Memory B cell (primary cell): ENCODE data around the gene EYA4.

Experiments
- ATAC-seq: fragments of 150-1000 bp; cut with Tn5 transposase; 2 replicates; pipeline ENCODE4 v1.10.0; 2021; ENCODE audit warnings: low read depth, mild to moderate bottlenecking, moderate library complexity
- DNase-seq, 2 donors: peaks; one replicate each; pipeline ENCODE4 v3.0.0; 2022; ENCODE audit warnings: low spot score in 2 of 2
- H3K27ac Mint-ChIP-seq: one replicate; pipeline ENCODE4 v1.8.0; 2022; ENCODE audit warnings: mild to moderate bottlenecking, moderate library complexity, mixed read lengths
- H3K27me3 Mint-ChIP-seq: one replicate; pipeline ENCODE4 v1.8.0; 2022; ENCODE audit warnings: mixed read lengths
- H3K36me3 Mint-ChIP-seq: one replicate; pipeline ENCODE4 v1.8.0; 2022; ENCODE audit warnings: mild to moderate bottlenecking, mixed read lengths
- H3K4me1 Mint-ChIP-seq: one replicate; pipeline ENCODE4 v1.8.0; 2022; ENCODE audit warnings: mixed read lengths
- H3K4me3 Mint-ChIP-seq: one replicate; pipeline ENCODE4 v1.8.0; 2022; ENCODE audit warnings: mild to moderate bottlenecking, moderate library complexity, mixed read lengths
- H3K9me3 Mint-ChIP-seq: one replicate; pipeline ENCODE4 v1.8.0; 2022; ENCODE audit warnings: mixed read lengths

Gene EYA4

GRCh38 chr6:133326584-133326983 lies 85.4 kb downstream of the EYA4 start:
- ATAC-seq, result no peak
- no peak overlapping the region for H3K4me3 Mint-ChIP-seq
- H3K9me3 Mint-ChIP-seq, result peaks cover 2% of the 10 kb centered on the region
- H3K4me1 Mint-ChIP-seq, result no peaks in the 10 kb centered on the region
- peaks cover 4% of the 10 kb centered on the region for H3K27me3 Mint-ChIP-seq
- no peak overlapping the region for H3K27ac Mint-ChIP-seq
- DNase-seq, result no peak
- no peaks in the 10 kb centered on the region for H3K36me3 Mint-ChIP-seq

GRCh38 chr6:133333852-133334251 lies 92.7 kb downstream of the EYA4 start:
- Mint-ChIP-seq H3K27me3 (peaks cover 2% of the 10 kb centered on the region), H3K36me3 (no peaks in the 10 kb centered on the region), H3K4me3 (no peak overlapping the region), H3K9me3 (peaks cover 2% of the 10 kb centered on the region), H3K4me1 (no peaks in the 10 kb centered on the region), H3K27ac (no peak overlapping the region)
- DNase-seq, result no peak
- ATAC-seq, result no peak

DNA sequence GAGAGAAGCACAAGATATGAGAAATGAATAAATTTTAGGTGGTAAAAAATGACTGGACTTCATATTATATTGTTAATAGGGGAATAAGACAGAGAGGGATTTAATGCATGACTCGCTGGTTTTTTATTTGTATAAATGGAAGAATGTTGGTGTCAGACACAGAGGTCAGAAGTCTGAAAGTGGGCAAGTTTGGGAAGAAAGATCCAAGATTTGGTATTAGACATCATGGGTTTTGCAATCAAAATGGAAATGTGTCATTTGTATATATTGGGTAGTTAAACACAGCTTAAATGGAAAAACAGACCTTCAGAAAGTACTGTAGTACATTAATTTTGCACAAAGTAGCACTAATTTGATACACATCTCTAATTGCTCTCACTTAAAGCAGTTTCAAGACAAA lies 96.2 kb downstream of the EYA4 start:
- Mint-ChIP-seq H3K4me3 (no peak overlapping the region), H3K27me3 (no peaks in the 10 kb centered on the region), H3K36me3 (no peaks in the 10 kb centered on the region), H3K27ac (no peak overlapping the region), H3K4me1 (no peaks in the 10 kb centered on the region), H3K9me3 (no peaks in the 10 kb centered on the region)
- ATAC-seq (no peak), DNase-seq (no peak)

GRCh38 chr6:133339543-133340384 lies 98.6 kb downstream of the EYA4 start:
- Mint-ChIP-seq H3K36me3 (no peaks in the 10 kb centered on the region), H3K9me3 (no peaks in the 10 kb centered on the region), H3K4me1 (no peaks in the 10 kb centered on the region), H3K27me3 (no peaks in the 10 kb centered on the region), H3K27ac (no peak overlapping the region), H3K4me3 (no peak overlapping the region)
- DNase-seq, result no peak
- ATAC-seq, result no peak

DNA sequence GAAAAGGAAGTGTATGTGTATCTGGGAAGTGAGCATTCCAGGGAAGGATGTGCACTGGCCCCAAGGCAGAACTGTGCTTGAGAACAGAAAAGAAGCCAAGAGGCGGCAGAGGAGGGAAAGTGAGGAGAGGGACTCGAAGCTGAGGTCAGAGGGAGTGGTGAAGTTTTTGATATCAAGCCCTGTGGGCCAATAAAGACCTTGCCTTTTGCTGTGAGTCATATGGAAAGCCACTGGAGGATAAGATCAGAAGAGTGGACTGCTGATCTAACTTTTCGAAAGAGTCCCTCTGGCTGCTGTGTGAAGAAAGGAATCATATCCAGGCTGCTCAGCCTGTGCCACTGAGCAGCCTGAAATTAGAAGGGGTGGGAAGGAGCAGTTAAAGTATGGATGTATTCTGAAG lies 99.4 kb downstream of the EYA4 start:
- Mint-ChIP-seq H3K4me1 (no peaks in the 10 kb centered on the region), H3K27ac (no peak overlapping the region), H3K4me3 (no peak overlapping the region), H3K9me3 (no peaks in the 10 kb centered on the region), H3K36me3 (no peaks in the 10 kb centered on the region), H3K27me3 (no peaks in the 10 kb centered on the region)
- ATAC-seq, result no peak
- DNase-seq, result no peak

DNA sequence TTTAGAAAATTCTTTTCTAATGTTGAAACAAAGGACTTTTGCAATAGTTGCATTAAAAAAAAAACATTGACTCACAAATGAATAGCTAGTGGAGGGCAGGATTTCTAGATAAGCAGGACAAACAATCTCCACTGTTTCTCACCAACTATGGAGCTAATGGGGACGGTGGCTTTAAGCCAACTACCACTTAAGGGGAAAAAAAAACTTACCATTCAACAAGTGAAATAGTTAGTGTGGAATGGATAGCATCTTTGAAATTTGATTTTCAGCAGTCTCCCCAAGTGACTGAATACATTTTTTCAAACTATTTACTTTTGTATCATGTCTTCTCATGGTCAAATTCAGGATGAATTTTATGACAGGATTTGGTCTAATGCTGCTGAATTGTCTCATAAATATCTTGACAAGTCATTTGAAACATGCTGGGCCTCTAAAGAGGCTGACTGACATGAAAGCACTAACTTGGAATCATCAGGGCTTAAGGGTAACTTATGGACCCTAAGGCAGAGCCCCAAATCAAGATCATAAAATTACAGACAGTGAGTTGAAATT lies 100.5 kb downstream of the EYA4 start:
- no peak for DNase-seq
- no peaks in the 10 kb centered on the region for H3K36me3 Mint-ChIP-seq
- H3K27ac Mint-ChIP-seq, result no peak overlapping the region
- no peak overlapping the region for H3K4me3 Mint-ChIP-seq
- H3K4me1 Mint-ChIP-seq, result no peaks in the 10 kb centered on the region
- H3K27me3 Mint-ChIP-seq, result no peaks in the 10 kb centered on the region
- no peak for ATAC-seq
- no peaks in the 10 kb centered on the region for H3K9me3 Mint-ChIP-seq

DNA sequence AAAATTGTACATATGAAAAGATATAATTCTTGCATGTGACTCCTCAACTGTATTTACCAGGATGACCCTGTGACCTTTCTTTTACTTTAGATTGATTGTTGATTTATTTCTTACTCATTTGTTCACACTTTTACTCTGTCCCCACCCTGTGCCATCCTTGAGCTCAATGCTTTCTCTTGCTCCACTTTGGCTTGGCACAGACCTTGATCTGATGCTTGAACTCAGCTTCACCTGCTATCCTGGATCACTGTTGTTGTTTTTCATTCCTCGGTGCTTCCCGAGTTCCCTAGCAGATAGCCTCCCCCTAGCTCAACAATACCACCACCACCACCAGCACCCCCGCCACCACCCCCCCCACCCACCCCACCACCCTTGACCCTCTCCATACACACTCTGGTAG lies 102.1 kb downstream of the EYA4 start:
- no peaks in the 10 kb centered on the region for H3K9me3 Mint-ChIP-seq
- H3K4me3 Mint-ChIP-seq, result no peak overlapping the region
- no peaks in the 10 kb centered on the region for H3K36me3 Mint-ChIP-seq
- H3K4me1 Mint-ChIP-seq, result no peaks in the 10 kb centered on the region
- no peaks in the 10 kb centered on the region for H3K27me3 Mint-ChIP-seq
- no peak for ATAC-seq
- DNase-seq, result no peak
- H3K27ac Mint-ChIP-seq, result no peak overlapping the region

DNA sequence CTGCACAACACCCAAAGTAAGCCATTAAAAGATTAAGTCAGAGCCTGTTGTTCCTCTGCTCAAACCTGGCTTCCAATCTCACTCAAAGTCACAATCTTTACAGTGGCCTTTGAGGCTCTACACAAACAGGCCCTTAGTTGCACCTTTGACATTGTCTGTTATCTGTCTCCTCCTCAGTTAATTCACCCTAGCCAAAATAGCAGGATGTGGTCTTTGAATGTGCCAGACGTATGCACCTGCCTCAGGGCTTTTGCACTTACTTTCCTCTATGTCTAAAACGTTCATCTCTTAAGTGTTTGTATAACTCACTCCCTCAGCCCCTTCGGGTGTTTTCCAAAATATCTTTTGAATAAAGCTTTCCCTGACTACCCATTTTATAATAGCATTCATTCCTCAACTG lies 107.7 kb downstream of the EYA4 start:
- Mint-ChIP-seq H3K4me3 (no peak overlapping the region), H3K27ac (no peak overlapping the region), H3K27me3 (no peaks in the 10 kb centered on the region), H3K9me3 (no peaks in the 10 kb centered on the region), H3K4me1 (no peaks in the 10 kb centered on the region), H3K36me3 (no peaks in the 10 kb centered on the region)
- DNase-seq (no peak), ATAC-seq (no peak)

DNA sequence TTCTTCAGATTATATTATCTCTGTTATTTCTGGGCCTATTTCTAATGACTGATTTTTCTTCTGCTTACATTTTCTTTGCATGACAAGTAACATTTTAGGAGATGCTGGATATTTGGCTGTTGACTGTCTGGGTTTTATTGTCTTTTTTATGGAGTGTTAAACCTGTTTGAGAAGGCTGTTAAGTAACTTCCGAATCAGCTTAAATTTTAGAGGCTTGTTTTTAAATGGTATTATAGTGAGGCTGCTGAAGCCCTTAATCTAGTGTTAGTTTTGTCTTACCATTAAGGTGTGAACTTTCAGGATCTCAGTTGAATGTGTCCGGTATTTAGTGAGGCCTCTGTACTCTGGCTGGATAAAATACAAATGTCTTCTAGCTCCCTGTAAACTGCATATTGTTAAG lies 109.8 kb downstream of the EYA4 start:
- Mint-ChIP-seq H3K4me1 (no peaks in the 10 kb centered on the region), H3K4me3 (no peak overlapping the region), H3K9me3 (no peaks in the 10 kb centered on the region), H3K36me3 (no peaks in the 10 kb centered on the region), H3K27ac (no peak overlapping the region), H3K27me3 (no peaks in the 10 kb centered on the region)
- DNase-seq (no peak), ATAC-seq (no peak)

- peaks cover 2% of the 10 kb centered on the region for H3K27me3 Mint-ChIP-seq
- no peak for ATAC-seq
- no peaks in the 10 kb centered on the region for H3K36me3 Mint-ChIP-seq
- peaks cover 2% of the 10 kb centered on the region for H3K9me3 Mint-ChIP-seq
- no peaks in the 10 kb centered on the region for H3K4me1 Mint-ChIP-seq
- H3K4me3 Mint-ChIP-seq, result no peak overlapping the region
- H3K27ac Mint-ChIP-seq, result no peak overlapping the region
- no peak for DNase-seq
These were observed 110.9 kb downstream of the EYA4 start for GRCh38 chr6:133352046-133352445.

GRCh38 chr6:133353061-133353460 lies 111.9 kb downstream of the EYA4 start:
- ATAC-seq, result no peak
- H3K9me3 Mint-ChIP-seq, result peaks cover 2% of the 10 kb centered on the region
- H3K27me3 Mint-ChIP-seq, result peaks cover 3% of the 10 kb centered on the region
- no peak overlapping the region for H3K4me3 Mint-ChIP-seq
- no peaks in the 10 kb centered on the region for H3K36me3 Mint-ChIP-seq
- no peaks in the 10 kb centered on the region for H3K4me1 Mint-ChIP-seq
- DNase-seq, result no peak
- H3K27ac Mint-ChIP-seq, result no peak overlapping the region

GRCh38 chr6:133355922-133356321 lies 114.8 kb downstream of the EYA4 start:
- DNase-seq, result no peak
- Mint-ChIP-seq H3K4me1 (no peaks in the 10 kb centered on the region), H3K4me3 (no peak overlapping the region), H3K9me3 (peaks cover 2% of the 10 kb centered on the region), H3K36me3 (no peaks in the 10 kb centered on the region), H3K27ac (no peak overlapping the region), H3K27me3 (peaks cover 3% of the 10 kb centered on the region)
- ATAC-seq, result no peak

GRCh38 chr6:133358574-133359150 lies 117.5 kb downstream of the EYA4 start:
- ATAC-seq, result no peak
- H3K27ac Mint-ChIP-seq, result no peak overlapping the region

DNA sequence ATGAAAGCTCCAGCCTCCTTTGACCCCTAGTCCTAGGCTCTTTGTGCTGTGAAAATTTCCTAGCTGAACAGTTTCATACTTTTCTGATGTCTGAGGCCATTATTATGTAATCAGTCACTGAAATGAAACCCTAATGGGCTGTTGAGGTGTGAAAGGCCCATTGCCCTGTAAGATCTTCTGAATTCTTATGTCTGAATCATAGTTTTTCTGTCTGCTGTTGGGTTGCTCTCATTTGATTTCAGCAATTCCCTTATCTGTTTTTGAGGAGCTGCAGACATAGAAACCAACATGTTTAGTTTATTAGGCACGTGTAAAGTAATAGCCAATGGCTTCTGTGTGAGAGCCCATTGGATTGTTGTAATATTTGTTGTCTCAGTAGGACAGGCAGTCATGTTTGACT lies 118.1 kb downstream of the EYA4 start:
- Mint-ChIP-seq H3K27ac (no peak overlapping the region), H3K9me3 (peaks cover 4% of the 10 kb centered on the region), H3K36me3 (no peaks in the 10 kb centered on the region), H3K4me1 (no peaks in the 10 kb centered on the region), H3K4me3 (no peak overlapping the region), H3K27me3 (peaks cover 4% of the 10 kb centered on the region)
- DNase-seq (no peak), ATAC-seq (no peak)

More at GRCh38 chr6:133358574-133359150, 117.5 kb downstream of the EYA4 start:
- Mint-ChIP-seq H3K4me3 (no peak overlapping the region), H3K9me3 (peaks cover 2% of the 10 kb centered on the region), H3K4me1 (no peaks in the 10 kb centered on the region), H3K36me3 (no peaks in the 10 kb centered on the region), H3K27me3 (peaks cover 3% of the 10 kb centered on the region)
- no peak for DNase-seq

DNA sequence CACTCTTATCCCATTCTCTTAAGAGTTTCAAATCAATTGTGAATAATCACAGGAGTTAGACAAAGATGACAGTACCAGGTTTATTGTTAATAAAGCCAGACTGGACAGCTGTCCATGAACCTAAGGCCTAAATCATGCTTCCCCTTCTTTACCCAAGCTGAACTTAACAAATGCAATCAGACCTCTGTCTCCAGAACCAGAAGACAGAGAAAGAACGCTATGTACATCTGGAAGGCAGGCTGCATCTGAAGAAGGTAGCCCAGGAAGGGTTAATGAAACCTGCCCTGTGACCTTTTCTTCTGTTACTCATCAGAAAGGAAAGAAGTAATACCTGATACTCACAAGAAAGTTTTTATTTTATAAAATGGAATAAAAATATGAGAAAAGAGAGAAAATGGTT lies 118.6 kb downstream of the EYA4 start:
- H3K27ac Mint-ChIP-seq, result no peak overlapping the region
- ATAC-seq (no peak), DNase-seq (no peak)
- H3K4me3 Mint-ChIP-seq, result no peak overlapping the region
- peaks cover 4% of the 10 kb centered on the region for H3K9me3 Mint-ChIP-seq
- peaks cover 4% of the 10 kb centered on the region for H3K27me3 Mint-ChIP-seq
- no peaks in the 10 kb centered on the region for H3K36me3 Mint-ChIP-seq
- H3K4me1 Mint-ChIP-seq, result no peaks in the 10 kb centered on the region
